ENCODE measurements around the gene CABCOCO1. TPM values are rescaled to one million over a fixed set of nuclear protein-coding genes. Genes with fewer than 3 reads are reported as not detected.
"Not testable (repeated sequence)": the region's sequence is repeated elsewhere in the genome, so short reads cannot be mapped to it uniquely, and the experiment has no call there.

Gene CABCOCO1
- total and polyA plus RNA-seq, 5 donors, result 0.09 to 0.66 TPM; not detected in 3

DNA sequence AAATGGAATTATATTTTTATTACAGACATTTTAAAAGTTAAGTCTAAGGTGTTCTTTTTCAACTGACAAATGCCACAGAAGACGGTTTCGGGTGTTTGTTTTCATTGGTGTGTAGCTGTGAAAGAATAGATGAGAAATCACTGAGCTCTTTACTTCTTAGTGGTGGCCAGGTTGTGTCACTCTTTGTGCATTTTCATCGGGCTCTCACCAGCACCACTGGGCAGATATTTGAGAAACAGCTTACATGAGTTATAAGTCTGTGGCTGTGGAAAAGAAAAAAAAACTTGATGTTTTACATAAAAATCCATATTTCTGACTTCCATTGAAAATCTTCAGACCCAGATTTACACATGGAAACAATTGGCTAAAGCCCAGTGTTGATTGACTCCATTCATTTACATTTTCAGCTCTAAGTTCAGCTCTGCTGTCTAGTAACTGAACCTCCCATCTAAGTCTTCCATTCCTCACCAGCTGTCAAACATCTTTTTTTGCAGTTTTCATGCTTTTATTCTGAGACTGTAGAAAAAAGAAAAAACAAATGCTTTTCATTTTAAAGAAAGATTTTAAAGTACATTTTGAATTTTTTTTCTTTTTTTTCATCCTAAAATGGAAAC is 22.3 kb downstream of the CABCOCO1 start:
- ATAC-seq (no peak), DNase-seq (no peak)
- Histone ChIP-seq H3K27me3 (ENCODE audit: control insufficient read depth, insufficient read depth) (no peaks in the 10 kb centered on the region), H3K4me1 (ENCODE audit: control insufficient read depth, insufficient read depth, low read length) (no peaks in the 10 kb centered on the region), H3K27ac (ENCODE audit: low read length) (no peak overlapping the region), H3K9me3 (ENCODE audit: control insufficient read depth, low read length) (no peaks in the 10 kb centered on the region), H3K4me3 (ENCODE audit: low read length) (no peak overlapping the region)
- WGBS, result 91% methylated on average over 3 of the region's 3 CpGs
- intact Hi-C loops (cut with DNase I), result no loop called here

DNA sequence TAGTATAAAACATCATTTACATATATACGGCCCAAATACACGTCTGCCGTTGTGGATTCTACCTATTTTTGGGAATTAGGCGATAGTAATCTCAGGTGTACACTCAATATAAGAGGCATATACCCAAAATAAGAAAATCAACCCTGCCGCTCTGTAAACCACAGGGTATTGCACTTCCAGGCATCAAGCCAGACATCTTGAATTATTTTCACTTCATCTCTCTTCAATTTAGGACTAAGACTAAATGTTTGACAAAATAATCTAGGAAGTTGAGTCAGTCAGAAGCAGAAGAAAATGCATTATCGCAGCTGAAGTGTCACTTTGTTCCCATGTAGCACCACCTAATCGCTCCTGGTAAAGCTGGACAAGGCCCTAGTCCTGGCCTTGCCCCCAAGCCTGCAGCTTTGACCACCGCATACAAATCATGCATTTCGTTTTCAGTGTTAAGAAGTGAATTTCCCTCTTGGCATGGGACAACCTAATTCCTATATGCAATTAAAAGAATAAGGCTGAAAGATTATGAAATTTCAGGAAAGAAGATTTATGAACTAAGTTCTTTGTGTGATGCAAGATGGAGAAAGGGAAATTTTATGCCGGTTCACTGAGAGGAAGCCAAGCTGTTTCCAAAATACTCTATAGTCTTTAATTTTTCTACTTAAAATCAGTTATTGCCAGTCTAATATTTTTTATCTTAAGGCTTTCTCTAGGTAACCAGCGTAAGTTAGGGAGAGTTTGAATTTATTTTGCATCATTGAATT is 26.0 kb downstream of the CABCOCO1 start:
- Histone ChIP-seq H3K4me1 (ENCODE audit: control insufficient read depth, insufficient read depth, low read length) (no peaks in the 10 kb centered on the region), H3K9me3 (ENCODE audit: control insufficient read depth, low read length) (no peaks in the 10 kb centered on the region), H3K27me3 (ENCODE audit: control insufficient read depth, insufficient read depth) (no peaks in the 10 kb centered on the region), H3K27ac (ENCODE audit: low read length) (no peak overlapping the region), H3K4me3 (ENCODE audit: low read length) (no peak overlapping the region)
- ATAC-seq (no peak), DNase-seq (no peak)
- intact Hi-C loops (cut with DNase I), result no loop called here
- 93% methylated on average over 11 of the region's 11 CpGs for WGBS

DNA sequence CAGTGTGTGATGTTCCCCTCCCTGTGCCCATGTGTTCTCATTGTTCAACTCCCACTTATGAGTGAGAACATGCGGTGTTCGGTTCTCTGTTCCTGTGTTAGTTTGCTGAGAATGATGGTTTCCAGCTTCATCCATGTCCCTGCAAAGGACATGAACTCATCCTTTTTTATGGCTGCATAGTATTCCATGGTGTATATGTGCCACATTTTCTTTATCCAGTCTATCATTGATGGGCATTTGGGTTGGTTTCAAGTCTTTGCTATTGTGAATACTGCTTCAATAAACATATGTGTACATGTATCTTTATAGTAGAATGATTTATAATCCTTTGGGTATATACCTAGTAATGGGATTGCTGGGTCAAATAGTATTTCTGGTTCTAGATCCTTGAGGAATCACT is 28.9 kb downstream of the CABCOCO1 start:
- H3K27me3 ChIP-seq (ENCODE audit: control insufficient read depth, insufficient read depth); DNase-seq; H3K4me1 ChIP-seq (ENCODE audit: control insufficient read depth, insufficient read depth, low read length); ATAC-seq; intact Hi-C loops (cut with DNase I); H3K27ac ChIP-seq (ENCODE audit: low read length); H3K9me3 ChIP-seq (ENCODE audit: control insufficient read depth, low read length); H3K4me3 ChIP-seq (ENCODE audit: low read length): not testable (repeated sequence)
- 93% methylated on average over 2 of the region's 2 CpGs for WGBS

- Histone ChIP-seq H3K27ac (ENCODE audit: low read length) (no peak overlapping the region), H3K9me3 (ENCODE audit: control insufficient read depth, low read length) (no peaks in the 10 kb centered on the region), H3K4me3 (ENCODE audit: low read length) (no peak overlapping the region), H3K27me3 (ENCODE audit: control insufficient read depth, insufficient read depth) (no peaks in the 10 kb centered on the region), H3K4me1 (ENCODE audit: control insufficient read depth, insufficient read depth, low read length) (no peaks in the 10 kb centered on the region)
- ATAC-seq (no peak), DNase-seq (no peak)
- intact Hi-C loops (cut with DNase I), result no loop called here
- 82% methylated on average over 3 of the region's 3 CpGs for WGBS
Measured at GRCh38 chr10:61692447-61693010, 29.8 kb downstream of the CABCOCO1 start.

DNA sequence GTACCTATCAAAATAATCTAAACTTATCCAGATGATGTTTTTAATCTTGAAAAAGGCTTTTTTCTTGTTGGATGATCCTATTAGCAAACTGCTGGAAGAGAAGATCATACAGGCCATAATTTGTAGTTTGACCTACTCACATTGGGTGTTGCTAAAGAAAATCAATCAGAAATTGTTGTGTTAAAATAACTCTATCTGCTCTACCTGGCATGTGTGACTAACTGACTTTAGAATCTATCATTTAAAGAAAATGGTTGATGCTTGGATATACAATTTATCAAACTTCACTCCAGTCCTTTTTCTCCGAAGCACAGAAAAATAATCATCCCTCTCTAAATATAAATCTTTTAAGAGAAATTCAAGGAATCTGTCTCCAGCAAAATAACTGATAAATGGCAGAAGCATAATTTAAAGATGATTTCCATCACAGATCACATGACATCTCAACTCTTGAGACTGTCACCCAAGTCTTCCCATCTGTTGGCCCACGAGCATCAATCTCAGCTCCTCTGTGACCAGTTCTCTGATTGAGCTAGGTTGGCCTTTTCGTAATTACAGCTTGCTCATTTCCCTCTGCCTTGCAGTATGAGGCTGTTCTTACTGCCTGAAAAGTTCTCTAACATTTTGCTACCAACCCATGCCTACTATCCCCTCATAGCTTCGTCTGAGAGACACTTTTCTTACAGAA is 36.4 kb downstream of the CABCOCO1 start:
- no peaks in the 10 kb centered on the region for H3K4me1 ChIP-seq (ENCODE audit: control insufficient read depth, insufficient read depth, low read length)
- no peaks in the 10 kb centered on the region for H3K27me3 ChIP-seq (ENCODE audit: control insufficient read depth, insufficient read depth)
- no peaks in the 10 kb centered on the region for H3K9me3 ChIP-seq (ENCODE audit: control insufficient read depth, low read length)
- no peak for DNase-seq
- H3K4me3 ChIP-seq (ENCODE audit: low read length), result no peak overlapping the region
- WGBS, result 88% methylated on average over 4 of the region's 4 CpGs
- intact Hi-C loops (cut with DNase I), result no loop called here
- no peak overlapping the region for H3K27ac ChIP-seq (ENCODE audit: low read length)
- no peak for ATAC-seq

DNA sequence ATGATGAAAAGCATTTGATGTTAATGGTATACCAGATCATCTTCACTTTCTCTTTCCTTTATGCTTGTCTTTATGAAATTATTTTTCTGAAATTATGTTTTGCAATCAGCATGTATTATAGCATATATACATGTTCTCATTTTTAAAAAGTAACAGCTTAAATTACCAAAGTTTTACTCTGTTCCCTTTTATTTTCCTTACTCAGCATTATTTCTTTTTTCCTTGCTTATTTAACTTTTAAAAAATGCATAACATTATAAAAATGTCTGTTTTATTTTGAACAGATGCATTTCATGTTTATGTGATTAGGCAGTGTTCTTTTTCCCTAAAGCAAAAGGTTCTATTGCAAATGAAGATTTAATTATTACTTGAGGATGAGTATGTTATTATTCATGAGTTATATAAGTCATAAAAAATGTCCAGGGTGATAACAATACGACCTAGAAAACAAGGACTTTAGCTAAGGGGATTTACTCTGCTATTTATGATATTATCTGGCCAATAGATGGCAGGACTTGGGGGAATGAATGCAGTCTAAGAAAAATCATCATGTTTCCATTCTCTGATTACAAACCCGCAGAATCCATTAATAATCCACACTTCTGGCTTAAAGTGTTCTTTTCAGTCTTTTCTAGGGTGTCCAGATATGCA is 38.5 kb downstream of the CABCOCO1 start:
- Histone ChIP-seq H3K27ac (ENCODE audit: low read length) (no peak overlapping the region), H3K4me3 (ENCODE audit: low read length) (no peak overlapping the region), H3K9me3 (ENCODE audit: control insufficient read depth, low read length) (no peaks in the 10 kb centered on the region), H3K4me1 (ENCODE audit: control insufficient read depth, insufficient read depth, low read length) (no peaks in the 10 kb centered on the region), H3K27me3 (ENCODE audit: control insufficient read depth, insufficient read depth) (no peaks in the 10 kb centered on the region)
- no peak for DNase-seq
- ATAC-seq, result no peak
- WGBS, result 50% methylated on average over 2 of the region's 2 CpGs
- intact Hi-C loops (cut with DNase I), result no loop called here

GRCh38 chr10:61701706-61702105 is 39.0 kb downstream of the CABCOCO1 start:
- H3K4me1 ChIP-seq (ENCODE audit: control insufficient read depth, insufficient read depth, low read length), result no peaks in the 10 kb centered on the region
- intact Hi-C loops (cut with DNase I), result no loop called here
- H3K9me3 ChIP-seq (ENCODE audit: control insufficient read depth, low read length), result no peaks in the 10 kb centered on the region
- no peak overlapping the region for H3K4me3 ChIP-seq (ENCODE audit: low read length)
- 38% methylated on average over 2 of the region's 2 CpGs for WGBS
- no peak overlapping the region for H3K27ac ChIP-seq (ENCODE audit: low read length)
- DNase-seq, result no peak
- ATAC-seq, result no peak
- no peaks in the 10 kb centered on the region for H3K27me3 ChIP-seq (ENCODE audit: control insufficient read depth, insufficient read depth)

DNA sequence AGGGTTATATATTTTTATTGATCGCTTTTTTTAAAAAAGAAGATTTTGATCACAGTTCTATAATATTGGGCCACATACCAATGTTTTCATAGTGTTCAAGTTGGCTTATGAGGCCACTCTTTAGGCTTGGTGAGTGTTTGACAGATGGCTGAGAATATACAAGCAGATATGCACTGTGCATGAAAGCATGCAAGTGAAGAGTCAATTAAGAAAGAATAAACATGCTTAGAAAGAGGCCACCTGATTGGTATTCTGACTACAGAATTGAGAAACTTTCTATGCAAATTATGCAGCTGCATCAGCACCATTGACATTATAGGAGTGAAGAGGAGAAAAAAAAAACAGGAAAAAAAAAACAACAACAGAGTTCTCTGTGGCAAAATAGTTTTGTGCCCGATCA is 39.9 kb downstream of the CABCOCO1 start:
- intact Hi-C loops (cut with DNase I), result no loop called here
- Histone ChIP-seq H3K27me3 (ENCODE audit: control insufficient read depth, insufficient read depth) (no peaks in the 10 kb centered on the region), H3K4me3 (ENCODE audit: low read length) (no peak overlapping the region), H3K4me1 (ENCODE audit: control insufficient read depth, insufficient read depth, low read length) (no peaks in the 10 kb centered on the region), H3K9me3 (ENCODE audit: control insufficient read depth, low read length) (no peaks in the 10 kb centered on the region), H3K27ac (ENCODE audit: low read length) (no peak overlapping the region)
- ATAC-seq (no peak), DNase-seq (no peak)
- WGBS, result 60% methylated on average over 2 of the region's 2 CpGs

GRCh38 chr10:61705022-61705613 is 42.4 kb downstream of the CABCOCO1 start:
- Histone ChIP-seq H3K4me1 (ENCODE audit: control insufficient read depth, insufficient read depth, low read length) (no peaks in the 10 kb centered on the region), H3K27ac (ENCODE audit: low read length) (no peak overlapping the region), H3K4me3 (ENCODE audit: low read length) (no peak overlapping the region), H3K9me3 (ENCODE audit: control insufficient read depth, low read length) (no peaks in the 10 kb centered on the region), H3K27me3 (ENCODE audit: control insufficient read depth, insufficient read depth) (no peaks in the 10 kb centered on the region)
- intact Hi-C loops (cut with DNase I), result no loop called here
- 84% methylated on average over 1 of the region's 1 CpG for WGBS
- DNase-seq, result no peak
- ATAC-seq, result no peak

DNA sequence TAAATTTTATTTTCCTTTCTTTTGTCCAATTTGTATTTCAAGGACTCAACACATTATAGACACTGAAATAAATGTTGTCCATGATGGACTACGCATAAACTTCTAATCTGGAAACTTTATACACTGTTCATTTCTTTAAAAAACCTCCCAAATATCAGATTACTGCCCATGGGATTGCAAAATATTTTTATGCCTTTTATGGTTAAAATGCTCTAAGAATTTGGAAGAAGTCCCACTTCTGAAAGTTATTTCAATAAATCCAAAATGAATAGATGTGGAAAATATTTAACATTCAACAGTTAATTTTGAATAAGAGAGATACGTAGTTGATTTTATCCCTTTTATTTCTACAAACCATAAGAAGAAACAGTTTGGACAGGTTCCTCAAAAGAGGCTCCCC is 46.1 kb downstream of the CABCOCO1 start:
- intact Hi-C loops (cut with DNase I), result no loop called here
- Histone ChIP-seq H3K27ac (ENCODE audit: low read length) (no peak overlapping the region), H3K9me3 (ENCODE audit: control insufficient read depth, low read length) (no peaks in the 10 kb centered on the region), H3K4me1 (ENCODE audit: control insufficient read depth, insufficient read depth, low read length) (no peaks in the 10 kb centered on the region), H3K27me3 (ENCODE audit: control insufficient read depth, insufficient read depth) (no peaks in the 10 kb centered on the region), H3K4me3 (ENCODE audit: low read length) (no peak overlapping the region)
- WGBS, result 65% methylated on average over 2 of the region's 2 CpGs
- no peak for DNase-seq
- no peak for ATAC-seq

All from right cardiac atrium (tissue), 5 donors.